Endodermal cell (in vitro differentiated cells): ENCODE measurements around the gene GRIP1. TPM values are rescaled to one million over a fixed set of nuclear protein-coding genes. Genes with fewer than 3 reads are reported as not detected.

ENCODE experiments used
- DNase-seq: peaks from one replicate; pipeline ENCODE4 v3.0.0-alpha.2; 2017
- H3K27ac ChIP-seq: 2 replicates; pipeline ENCODE4 v1.5.1; 2013; ENCODE audit warnings: mild to moderate bottlenecking, low read depth, low read length, moderate library complexity
- H3K27me3 ChIP-seq: 2 replicates; pipeline ENCODE4 v1.6.1; 2013; ENCODE audit warnings: mild to moderate bottlenecking, low read length, moderate library complexity; ENCODE audit not compliant: insufficient read depth, control insufficient read depth, poor library complexity, severe bottlenecking
- H3K36me3 ChIP-seq: 2 replicates; pipeline ENCODE4 v1.7.0; 2013; ENCODE audit warnings: mild to moderate bottlenecking, low read length, moderate library complexity; ENCODE audit not compliant: control insufficient read depth, insufficient read depth
- H3K4me1 ChIP-seq: one replicate; pipeline ENCODE4 v1.7.0; 2013; ENCODE audit warnings: low read length; ENCODE audit not compliant: control insufficient read depth, insufficient read depth
- H3K4me3 ChIP-seq: 2 replicates; pipeline ENCODE4 v1.5.1; 2013; ENCODE audit warnings: mild to moderate bottlenecking, low read length, moderate library complexity
- H3K9ac ChIP-seq: 2 replicates; pipeline ENCODE4 v1.6.1; 2013; ENCODE audit warnings: mild to moderate bottlenecking, low read length, moderate library complexity; ENCODE audit not compliant: poor library complexity, severe bottlenecking; ENCODE audit errors: extremely low read depth
- H3K9me3 ChIP-seq: 2 replicates; pipeline ENCODE4 v1.6.1; 2013; ENCODE audit warnings: mild to moderate bottlenecking, low read length, moderate library complexity; ENCODE audit not compliant: control insufficient read depth
- H3K27ac Mint-ChIP-seq: 2 replicates; pipeline ENCODE4 v1.8.0; 2020; ENCODE audit warnings: mixed read lengths
- H3K27me3 Mint-ChIP-seq: 2 replicates; pipeline ENCODE4 v1.8.0; 2021; ENCODE audit warnings: mild to moderate bottlenecking, mixed read lengths; ENCODE audit not compliant: insufficient read depth
- H3K36me3 Mint-ChIP-seq: 2 replicates; pipeline ENCODE4 v1.8.0; 2020; ENCODE audit warnings: low read depth, mixed read lengths
- H3K4me1 Mint-ChIP-seq: 2 replicates; pipeline ENCODE4 v1.8.0; 2020; ENCODE audit warnings: mixed read lengths
- H3K4me3 Mint-ChIP-seq: 2 replicates; pipeline ENCODE4 v1.8.0; 2020; ENCODE audit warnings: mild to moderate bottlenecking, moderate library complexity, mixed read lengths
- H3K9me3 Mint-ChIP-seq: 2 replicates; pipeline ENCODE4 v1.8.0; 2020; ENCODE audit warnings: mild to moderate bottlenecking, mixed read lengths
- CTCF ChIP-seq: fragments of 200-600 bp; sonication (generic); conservative IDR thresholded peaks from 2 replicates; pipeline ENCODE4 v1.5.0; 2021; ENCODE audit warnings: antibody characterized with exemption, mild to moderate bottlenecking
- WGBS, 2 experiments: methylation state at CpG; one replicate each; pipeline versions ENCODE4 v1.1.5 to v1.1.7; 2013; ENCODE audit warnings: missing lambda C conversion rate in 2 of 2, mixed read lengths in 1 of 2; ENCODE audit not compliant: insufficient coverage in 1 of 2, insufficient read length in 1 of 2; 5-methylcytosine and 5-hydroxymethylcytosine counted together
- total RNA-seq, 2 donors: library from RNA; stranded (reverse); fragmentation: NEBNext Ultra II Directional in 1 of 2; extraction: Animal tissue kit (Norgen Biotek cat#: 25700) in 1 of 2; gene quantifications; 2 replicates in 1 of 2; 3 replicates in 1 of 2; pipeline ENCODE4 v1.2.1, GENCODE V29; 2021

GRIP1 gene
- total RNA-seq, 2 donors from 2014 or later, result 41.0 to 47.6 TPM

GRCh38 chr12:66555113-66555512 is 123.8 kb downstream of the GRIP1 start:
- Histone ChIP-seq H3K36me3 (no peaks in the 10 kb centered on the region), H3K27ac (no peak overlapping the region), H3K9me3 (no peaks in the 10 kb centered on the region), H3K4me3 (no peak overlapping the region), H3K4me1 (no peaks in the 10 kb centered on the region), H3K27me3 (no peaks in the 10 kb centered on the region), H3K9ac (no peak overlapping the region)
- peaks cover 45% of the 10 kb centered on the region for H3K9me3 Mint-ChIP-seq
- no peak overlapping the region for H3K4me3 Mint-ChIP-seq
- H3K27me3 Mint-ChIP-seq, result no peaks in the 10 kb centered on the region
- H3K4me1 Mint-ChIP-seq, result no peaks in the 10 kb centered on the region
- TF ChIP-seq CTCF, result peak; percentile 34
- 90 to 100% methylated on average over 1 to 3 of the region's 3 CpGs for WGBS, 2 experiments
- H3K36me3 Mint-ChIP-seq, result peaks cover 14% of the 10 kb centered on the region
- no peak overlapping the region for H3K27ac Mint-ChIP-seq
- DNase-seq, result no peak

GRCh38 chr12:66552716-66553115 is 126.2 kb downstream of the GRIP1 start:
- no peak overlapping the region for H3K9ac ChIP-seq
- H3K27ac Mint-ChIP-seq, result no peak overlapping the region
- H3K9me3 Mint-ChIP-seq, result peaks cover 24% of the 10 kb centered on the region
- H3K9me3 ChIP-seq, result no peaks in the 10 kb centered on the region
- H3K27ac ChIP-seq, result no peak overlapping the region
- DNase-seq, result no peak
- H3K4me1 Mint-ChIP-seq, result no peaks in the 10 kb centered on the region
- no peaks in the 10 kb centered on the region for H3K4me1 ChIP-seq
- H3K36me3 Mint-ChIP-seq, result peaks cover 2% of the 10 kb centered on the region
- H3K27me3 ChIP-seq, result no peaks in the 10 kb centered on the region
- H3K36me3 ChIP-seq, result no peaks in the 10 kb centered on the region
- no peaks in the 10 kb centered on the region for H3K27me3 Mint-ChIP-seq
- no peak overlapping the region for H3K4me3 Mint-ChIP-seq
- no peak for TF ChIP-seq CTCF
- H3K4me3 ChIP-seq, result no peak overlapping the region

GRCh38 chr12:66550626-66551025 is 128.2 kb downstream of the GRIP1 start:
- no peaks in the 10 kb centered on the region for H3K36me3 ChIP-seq
- TF ChIP-seq CTCF, result no peak
- Mint-ChIP-seq H3K9me3 (peaks cover 7% of the 10 kb centered on the region), H3K4me1 (no peaks in the 10 kb centered on the region), H3K4me3 (no peak overlapping the region), H3K27ac (no peak overlapping the region), H3K36me3 (no peaks in the 10 kb centered on the region), H3K27me3 (no peaks in the 10 kb centered on the region)
- 79 to 100% methylated on average over 2 to 3 of the region's 5 CpGs for WGBS, 2 experiments
- H3K4me1 ChIP-seq, result no peaks in the 10 kb centered on the region
- H3K4me3 ChIP-seq, result no peak overlapping the region
- H3K27ac ChIP-seq, result no peak overlapping the region
- H3K9ac ChIP-seq, result no peak overlapping the region
- H3K9me3 ChIP-seq, result no peaks in the 10 kb centered on the region
- no peaks in the 10 kb centered on the region for H3K27me3 ChIP-seq
- DNase-seq, result no peak
